DND-41 (cell line): ENCODE measurements around the gene FNDC11.

Experiments used
- ATAC-seq: fragments of 200-7000 bp; cut with Tn5 transposase; 3 replicates; pipeline ENCODE4 v1.9.1; 2021; ENCODE audit warnings: low read depth; ENCODE audit not compliant: insufficient read depth
- DNase-seq: peaks from one replicate; pipeline ENCODE4 v3.0.0-alpha.2; 2020
- H2AFZ ChIP-seq: 2 replicates; pipeline ENCODE4 v1.6.0; 2012; ENCODE audit warnings: low read depth, low read length
- H3K27ac ChIP-seq: 2 replicates; pipeline ENCODE4 v1.5.1; 2012; ENCODE audit warnings: low read length, inconsistent platforms
- H3K27me3 ChIP-seq: fragments of 200-600 bp; sonication (generic); 2 replicates; pipeline ENCODE4 v1.6.0; 2012; ENCODE audit warnings: low read length, mild to moderate bottlenecking, inconsistent platforms; ENCODE audit not compliant: insufficient read depth, poor library complexity
- H3K36me3 ChIP-seq: 2 replicates; pipeline ENCODE4 v1.5.1; 2012; ENCODE audit warnings: low read length, inconsistent platforms; ENCODE audit not compliant: insufficient read depth
- H3K4me1 ChIP-seq: 2 replicates; pipeline ENCODE4 v1.5.1; 2012; ENCODE audit warnings: mild to moderate bottlenecking, low read length; ENCODE audit not compliant: insufficient read depth
- H3K4me2 ChIP-seq: 2 replicates; pipeline ENCODE4 v1.6.0; 2012; ENCODE audit warnings: mild to moderate bottlenecking, moderate library complexity, low read length, inconsistent platforms; ENCODE audit not compliant: insufficient read depth
- H3K4me3 ChIP-seq, 2 experiments: fragments of 200-600 bp in 1 of 2; shearing (Covaris generic) in 1 of 2; 2 replicates each; pipeline ENCODE4 v1.5.1; 2012 to 2016; ENCODE audit warnings: inconsistent platforms in 2 of 2, low read length in 2 of 2, mild to moderate bottlenecking in 2 of 2, low read depth in 1 of 2, moderate library complexity in 1 of 2
- H3K79me2 ChIP-seq: 2 replicates; pipeline ENCODE4 v1.6.0; 2012; ENCODE audit warnings: low read length, inconsistent platforms; ENCODE audit not compliant: insufficient read depth
- H3K9ac ChIP-seq: 2 replicates; pipeline ENCODE4 v1.6.0; 2012; ENCODE audit warnings: low read depth, mild to moderate bottlenecking, inconsistent platforms, low read length, moderate library complexity
- H3K9me3 ChIP-seq: 2 replicates; pipeline ENCODE4 v1.5.1; 2012; ENCODE audit warnings: low read length, moderate library complexity, mild to moderate bottlenecking, inconsistent platforms; ENCODE audit not compliant: insufficient read depth, severe bottlenecking
- H4K20me1 ChIP-seq: 2 replicates; pipeline ENCODE4 v1.6.0; 2012; ENCODE audit warnings: low read length; ENCODE audit not compliant: insufficient read depth
- CTCF ChIP-seq: IDR thresholded peaks from 2 replicates; pipeline ENCODE4 v1.5.1; 2012; ENCODE audit warnings: borderline replicate concordance, low read length, moderate library complexity, mild to moderate bottlenecking; ENCODE audit not compliant: poor library complexity, severe bottlenecking; ENCODE audit errors: extremely low read depth
- EZH2 ChIP-seq: IDR thresholded peaks from 3 replicates; pipeline ENCODE4 v1.6.1; 2012; ENCODE audit warnings: borderline replicate concordance, low read depth, mild to moderate bottlenecking, moderate library complexity, low read length, inconsistent platforms; ENCODE audit not compliant: severe bottlenecking

FNDC11 gene

GRCh38 chr20:63507083-63507743 lies 46.7 kb upstream of the FNDC11 start:
- peaks cover 5% of the 10 kb centered on the region for H3K27me3 ChIP-seq
- no peaks in the 10 kb centered on the region; the same call in 1 of the 2 replicates for H4K20me1 ChIP-seq
- no peaks in the 10 kb centered on the region for H3K4me1 ChIP-seq

GRCh38 chr20:63508072-63508768 lies 45.7 kb upstream of the FNDC11 start:
- Histone ChIP-seq H3K27ac (no peak overlapping the region), H3K9ac (no peak overlapping the region), H3K9me3 (peaks cover 3% of the 10 kb centered on the region), H4K20me1 (no peaks in the 10 kb centered on the region; the same call in 1 of the 2 replicates), H3K4me1 (no peaks in the 10 kb centered on the region), H3K79me2 (no peaks in the 10 kb centered on the region), H3K27me3 (peaks cover 5% of the 10 kb centered on the region), H2AFZ (no peak overlapping the region), H3K36me3 (no peaks in the 10 kb centered on the region), H3K4me2 (no peak overlapping the region), H3K4me3 (no peak overlapping the region)
- no peak for DNase-seq
- no peak for ATAC-seq
- TF ChIP-seq EZH2 (no peak), CTCF (no peak)

More at GRCh38 chr20:63507083-63507743, 46.7 kb upstream of the FNDC11 start:
- Histone ChIP-seq H3K36me3 (no peaks in the 10 kb centered on the region), H3K9ac (no peak overlapping the region), H3K4me3 (no peak overlapping the region), H3K4me2 (no peak overlapping the region), H2AFZ (no peak overlapping the region), H3K79me2 (no peaks in the 10 kb centered on the region), H3K27ac (no peak overlapping the region), H3K9me3 (peaks cover 3% of the 10 kb centered on the region)
- DNase-seq (no peak), ATAC-seq (no peak)
- TF ChIP-seq EZH2 (no peak), CTCF (no peak)

- Histone ChIP-seq H3K79me2 (no peaks in the 10 kb centered on the region), H3K27me3 (peaks cover 5% of the 10 kb centered on the region), H3K4me3 (no peak overlapping the region), H3K9me3 (peaks cover 3% of the 10 kb centered on the region), H3K4me1 (no peaks in the 10 kb centered on the region), H3K9ac (no peak overlapping the region), H3K4me2 (no peak overlapping the region), H2AFZ (no peak overlapping the region), H4K20me1 (no peaks in the 10 kb centered on the region; the same call in 1 of the 2 replicates), H3K36me3 (no peaks in the 10 kb centered on the region), H3K27ac (no peak overlapping the region)
- TF ChIP-seq CTCF (no peak), EZH2 (no peak)
- ATAC-seq, result no peak
- DNase-seq, result no peak
These were observed 44.8 kb upstream of the FNDC11 start for GRCh38 chr20:63509088-63509564.
